Islet precursor cell (in vitro differentiated cells): ENCODE results near the gene NDC1.
"Not testable (repeated sequence)": the region's sequence is repeated elsewhere in the genome, so short reads cannot be mapped to it uniquely, and the experiment has no call there.

Experiments used
- DNase-seq: peaks from one replicate; pipeline ENCODE4 v3.0.0-alpha.2; 2018

Gene NDC1

GRCh38 chr1:53760497-53760896 lies 77.6 kb downstream of the NDC1 start:
- DNase-seq = not testable (repeated sequence)

DNA sequence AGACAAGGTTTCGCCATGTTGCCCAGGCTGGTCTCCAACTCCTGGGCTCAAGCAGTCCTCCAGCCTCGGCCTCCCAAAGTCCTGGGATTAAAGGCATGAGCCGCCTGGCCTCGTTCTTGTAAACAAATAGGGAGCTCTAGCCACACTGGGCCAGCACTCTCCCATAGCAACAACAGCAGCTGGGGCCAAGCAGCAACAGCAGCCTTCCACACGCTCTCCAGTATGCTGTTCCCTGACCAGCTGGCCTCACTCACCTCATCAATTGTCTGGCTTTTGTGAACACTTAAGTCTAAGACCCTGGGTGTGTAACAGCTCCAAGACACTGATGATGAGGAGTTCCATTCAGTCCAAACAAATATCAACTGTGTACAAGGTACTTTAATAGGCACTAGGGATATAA lies 82.2 kb downstream of the NDC1 start:
- no peak for DNase-seq

DNA sequence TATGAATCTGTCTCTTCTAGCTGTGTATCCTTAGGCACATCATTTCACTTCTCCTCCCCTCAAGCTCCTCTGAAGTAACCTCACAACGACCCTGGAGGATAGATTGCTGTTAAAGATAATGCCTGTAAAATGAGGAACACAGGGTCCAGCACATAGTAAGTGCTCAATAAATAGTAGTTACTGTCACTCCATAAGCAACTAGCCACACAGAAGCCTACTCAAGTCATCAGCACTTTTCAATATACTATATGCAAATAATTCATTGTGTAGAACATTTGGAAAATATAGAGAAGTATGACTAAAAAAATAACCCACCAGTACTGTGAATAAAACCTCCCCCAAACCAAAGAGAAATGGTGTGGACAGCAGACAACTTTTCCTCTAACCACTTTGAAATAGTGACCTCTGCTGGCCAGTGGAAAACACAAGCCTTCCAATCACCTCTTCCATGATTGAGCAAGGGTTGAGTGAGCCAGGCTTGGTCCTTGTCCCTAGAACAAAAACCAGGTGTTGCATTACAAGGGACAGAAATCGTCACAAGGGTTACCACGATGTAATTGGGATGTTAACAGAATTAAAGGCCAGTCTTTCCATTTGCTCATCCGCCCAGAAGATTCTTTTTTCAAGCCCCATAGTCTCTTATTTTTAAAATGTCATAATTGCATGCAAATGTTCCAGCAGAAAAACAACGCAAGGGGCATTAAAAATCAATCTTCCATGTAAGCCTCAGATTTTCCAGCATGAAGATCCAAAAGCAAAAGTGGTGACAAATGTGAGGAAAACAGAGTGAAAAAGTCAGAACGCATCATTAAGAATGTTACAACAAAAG lies 83.4 kb downstream of the NDC1 start:
- DNase-seq = peak; percentile 57

DNA sequence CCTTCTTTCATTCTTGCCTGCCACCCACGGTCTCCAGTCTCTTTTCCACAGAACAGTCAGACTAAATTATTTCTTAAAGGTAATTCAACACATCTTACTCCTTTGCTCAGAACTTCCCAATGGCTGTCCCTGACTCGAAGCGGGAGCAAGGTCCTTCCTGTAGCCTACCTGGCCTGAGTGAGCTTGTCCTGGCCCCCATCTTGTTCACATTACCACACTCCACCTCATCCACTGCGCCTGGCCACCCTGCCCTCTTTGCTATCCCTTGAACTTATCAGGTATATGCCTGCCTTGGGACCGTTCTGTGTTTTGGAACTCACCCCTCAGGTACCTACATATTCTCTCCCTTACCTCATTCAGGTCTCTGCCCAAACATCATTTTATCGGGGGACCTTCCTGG lies 85.8 kb downstream of the NDC1 start:
- no peak for DNase-seq

DNA sequence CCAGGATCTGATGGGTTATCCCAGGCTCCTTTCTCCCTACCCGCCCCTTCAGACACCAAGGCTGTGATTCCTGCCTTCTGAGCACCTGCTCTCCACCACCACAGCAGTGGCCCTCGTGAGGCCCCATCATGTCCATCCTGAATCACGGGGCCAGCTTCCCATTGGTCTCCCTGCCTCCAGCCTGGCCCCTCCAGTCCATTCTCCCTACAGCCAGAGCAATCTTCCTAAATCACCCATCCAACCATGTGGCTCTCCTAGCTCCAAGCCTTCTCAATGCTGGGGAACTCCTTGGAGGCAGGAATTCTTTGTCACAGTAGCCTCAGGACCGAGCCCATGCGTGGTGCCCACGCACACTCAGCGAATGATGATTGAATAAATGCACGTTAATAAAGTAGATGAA lies 90.3 kb downstream of the NDC1 start:
- DNase-seq = no peak

GRCh38 chr1:53740621-53741105 lies 97.4 kb downstream of the NDC1 start:
- no peak for DNase-seq

- DNase-seq = peak; percentile 96
Measured at GRCh38 chr1:53739109-53739681, 98.9 kb downstream of the NDC1 start, which contains the start of gene GLIS1. TSS of gene GLIS1 (minus strand) at chr1:53739164. CDS start at chr1:53738064, 1,100 bp downstream.

GRCh38 chr1:53738205-53739108 lies 99.6 kb downstream of the NDC1 start:
- no peak for DNase-seq

- DNase-seq = peak; percentile 64
Measured at GRCh38 chr1:53737648-53738204, 100.4 kb downstream of the NDC1 start.

GRCh38 chr1:53736290-53736689 lies 101.8 kb downstream of the NDC1 start:
- DNase-seq = no peak

GRCh38 chr1:53735681-53736080 lies 102.4 kb downstream of the NDC1 start:
- no peak for DNase-seq

GRCh38 chr1:53735261-53735660 lies 102.8 kb downstream of the NDC1 start:
- no peak for DNase-seq

DNA sequence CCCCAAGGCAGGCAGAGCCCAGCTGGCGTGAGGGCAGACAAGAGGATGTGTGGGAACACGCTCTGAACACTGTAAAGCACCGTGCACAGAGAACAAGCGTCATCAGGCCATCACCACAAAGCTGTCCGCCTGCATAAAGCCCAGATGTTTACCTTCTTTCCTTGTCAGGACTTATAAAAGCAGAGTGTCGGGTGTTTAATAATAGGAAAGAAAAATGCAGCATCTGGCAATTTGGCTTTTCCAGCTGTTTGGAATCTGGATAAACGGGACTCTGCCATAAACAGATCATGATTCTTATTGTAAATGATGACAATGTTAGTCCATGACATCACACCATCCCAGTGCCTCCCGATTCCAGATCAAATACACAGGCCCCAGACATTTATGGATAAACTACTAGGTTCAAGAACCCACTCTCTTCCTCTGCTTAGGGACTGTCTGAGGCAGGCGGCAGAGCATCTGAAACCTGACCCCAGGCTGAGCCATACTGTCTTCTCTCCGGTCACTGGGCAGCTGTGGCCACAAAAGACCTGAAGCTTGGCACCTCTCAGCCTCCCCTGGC lies 103.4 kb downstream of the NDC1 start:
- no peak for DNase-seq

DNA sequence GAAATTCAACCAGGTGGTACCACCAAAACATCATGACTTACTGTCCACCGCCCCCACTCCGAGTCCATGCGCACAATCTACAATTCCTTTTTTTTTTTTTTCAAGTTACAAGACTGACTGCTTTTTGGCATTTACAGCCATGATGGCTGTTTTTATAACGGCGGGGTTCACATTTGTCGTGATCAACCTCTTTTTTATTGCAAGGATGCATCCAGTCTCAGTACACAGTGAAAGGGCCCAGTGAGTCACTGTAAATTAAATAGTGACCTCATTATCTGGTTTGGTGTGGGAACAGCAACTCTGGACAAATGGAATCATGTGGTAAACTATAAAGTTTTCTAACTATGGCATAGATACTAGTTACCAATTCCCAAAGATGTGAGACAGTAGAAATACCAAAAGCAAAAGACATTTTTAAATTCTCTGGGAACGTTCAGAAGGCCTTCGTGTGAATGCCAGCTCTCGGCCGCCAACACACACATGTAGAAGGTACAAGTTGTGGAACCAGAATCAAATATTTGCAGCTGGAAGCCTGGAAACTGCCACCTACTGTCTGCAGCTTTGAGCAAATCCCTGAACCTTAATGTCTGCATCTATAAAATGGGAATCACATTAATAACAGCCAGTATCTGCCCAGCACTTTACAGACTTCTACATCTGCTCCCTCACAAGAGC lies 104.0 kb downstream of the NDC1 start:
- no peak for DNase-seq

GRCh38 chr1:53733447-53733931 lies 104.6 kb downstream of the NDC1 start:
- no peak for DNase-seq

- DNase-seq = no peak
Measured at GRCh38 chr1:53732912-53733317, 105.2 kb downstream of the NDC1 start.

- no peak for DNase-seq
Measured at GRCh38 chr1:53732409-53732808, 105.7 kb downstream of the NDC1 start.

DNA sequence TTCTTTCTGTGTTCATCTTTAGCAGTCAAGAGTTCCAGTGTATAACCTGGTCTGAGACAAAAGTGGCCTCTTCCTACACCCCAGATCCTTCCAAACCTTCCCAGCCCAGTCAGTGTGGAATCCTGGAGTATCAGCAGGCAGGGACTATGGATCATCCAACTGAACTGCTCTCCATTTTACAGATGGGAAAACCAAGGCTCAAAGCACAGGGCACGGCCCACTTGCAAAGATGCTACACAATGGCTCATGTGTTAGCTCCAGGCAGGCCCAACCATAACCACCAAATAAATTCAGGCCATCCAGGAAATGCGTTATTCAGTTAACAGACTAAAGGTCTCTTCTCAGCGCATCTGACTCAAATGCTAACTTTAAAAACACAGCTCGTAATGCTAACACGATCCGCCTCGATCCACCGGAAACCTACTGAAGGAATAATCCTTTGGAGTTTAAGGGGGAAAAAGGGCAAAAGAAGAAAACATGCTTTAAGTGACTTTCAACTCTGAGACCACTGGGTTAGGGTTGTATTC lies 106.3 kb downstream of the NDC1 start:
- no peak for DNase-seq

- no peak for DNase-seq
Measured at GRCh38 chr1:53731043-53731600, 107.0 kb downstream of the NDC1 start.

GRCh38 chr1:53730224-53730865 lies 107.8 kb downstream of the NDC1 start:
- DNase-seq = no peak
